ENCODE measurements around the gene MORN5. TPM values are rescaled to one million over a fixed set of nuclear protein-coding genes. Genes with fewer than 3 reads are reported as not detected.
A peak's percentile ranks its signal among the peaks of the same experiment; 100 is the strongest.

The MORN5 gene
- total RNA-seq, 4 donors from 2014 or later, result not detected

- intact Hi-C loops (cut with DNase I; ENCODE audit: low total_unique reads), result no loop called here
- DNase-seq (ENCODE audit: low spot score in 2 of 2), result peak in 1 of 2 donors; percentile 70
Observed at GRCh38 chr9:122226142-122226757, 66.5 kb downstream of the MORN5 start.

GRCh38 chr9:122226758-122227574 is 67.3 kb downstream of the MORN5 start:
- no peak overlapping the region for H3K4me3 ChIP-seq (ENCODE audit: low read depth, poor library complexity, severe bottlenecking)
- peak in 1 of 2 donors; percentile 82 for DNase-seq (ENCODE audit: low spot score in 2 of 2)
- TF ChIP-seq CTCF (IDR thresholded peaks at IDR 0.05) (no peak), POLR2A (IDR thresholded peaks at IDR 0.05) (no peak)
- intact Hi-C loops (cut with DNase I; ENCODE audit: low total_unique reads), result no loop called here
- 20 to 22% methylated on average over 43 to 59 of the region's 59 CpGs for WGBS, 2 donors

More at GRCh38 chr9:122226142-122226757, 66.5 kb downstream of the MORN5 start:
- H3K4me3 ChIP-seq (ENCODE audit: low read depth, poor library complexity, severe bottlenecking), result no peak overlapping the region
- 19 to 43% methylated on average over 22 to 39 of the region's 51 CpGs for WGBS, 2 donors
- TF ChIP-seq CTCF (IDR thresholded peaks at IDR 0.05), result no peak
- TF ChIP-seq POLR2A (IDR thresholded peaks at IDR 0.05), result no peak

GRCh38 chr9:122227575-122227900 is 67.8 kb downstream of the MORN5 start:
- H3K4me3 ChIP-seq (ENCODE audit: low read depth, poor library complexity, severe bottlenecking), result no peak overlapping the region
- WGBS, 2 donors, result 12 to 14% methylated on average over 10 of the region's 10 CpGs
- TF ChIP-seq CTCF (IDR thresholded peaks at IDR 0.05) (no peak), POLR2A (IDR thresholded peaks at IDR 0.05) (no peak)
- no peak for DNase-seq (ENCODE audit: low spot score in 2 of 2)
- intact Hi-C loops (cut with DNase I; ENCODE audit: low total_unique reads), result no loop called here

- 1 to 2% methylated on average over 38 of the region's 38 CpGs for WGBS, 2 donors
- H3K4me3 ChIP-seq (ENCODE audit: low read depth, poor library complexity, severe bottlenecking), result peak overlapping the region; percentile 28
- TF ChIP-seq POLR2A (IDR thresholded peaks at IDR 0.05) (no peak), CTCF (IDR thresholded peaks at IDR 0.05) (no peak)
- peak in 1 of 2 donors; percentile 77 for DNase-seq (ENCODE audit: low spot score in 2 of 2)
- intact Hi-C loops (cut with DNase I; ENCODE audit: low total_unique reads), result no loop called here
Observed at GRCh38 chr9:122228191-122228567, 68.5 kb downstream of the MORN5 start.

GRCh38 chr9:122228568-122229484 is 69.1 kb downstream of the MORN5 start, which contains the start of gene LHX6:
LHX6 (minus strand) TSS chr9:122228957; CDS start chr9:122228740, 217 bp downstream.
- intact Hi-C loops (cut with DNase I; ENCODE audit: low total_unique reads), result no loop called here

More at GRCh38 chr9:122228568-122229484, 69.1 kb downstream of the MORN5 start, which contains the start of gene LHX6:
- DNase-seq (ENCODE audit: low spot score in 2 of 2), result no peak
- H3K4me3 ChIP-seq (ENCODE audit: low read depth, poor library complexity, severe bottlenecking), result peak within 1 kb of the TSS; percentile 28
- TF ChIP-seq CTCF (IDR thresholded peaks at IDR 0.05), result no peak
- TF ChIP-seq POLR2A (IDR thresholded peaks at IDR 0.05), result no peak
- 8 to 9% methylated on average over 31 to 32 of the region's 70 CpGs for WGBS, 2 donors

Data from lower leg skin (tissue), 4 donors.